Esophagus (tissue), 2 donors: ENCODE measurements around the gene PROX2. TPM values are rescaled to one million over a fixed set of nuclear protein-coding genes. Genes with fewer than 3 reads are reported as not detected.

Experiments used
- H3K27ac ChIP-seq, 2 donors: one replicate each; pipeline ENCODE4 v1.5.1; 2013; ENCODE audit warnings: low read depth in 2 of 2, mild to moderate bottlenecking in 2 of 2, inconsistent platforms in 1 of 2, low read length in 1 of 2, moderate library complexity in 1 of 2
- H3K27me3 ChIP-seq, 2 donors: one replicate each; pipeline ENCODE4 v1.6.1; 2013; ENCODE audit warnings: low read length in 2 of 2, control low read depth in 1 of 2, mild to moderate bottlenecking in 1 of 2; ENCODE audit not compliant: insufficient read depth in 2 of 2, control insufficient read depth in 1 of 2
- H3K36me3 ChIP-seq, 2 donors: one replicate each; pipeline ENCODE4 v1.6.1; 2013; ENCODE audit warnings: low read length in 1 of 2; ENCODE audit not compliant: control insufficient read depth in 2 of 2, insufficient read depth in 2 of 2
- H3K4me1 ChIP-seq, 2 donors: one replicate each; pipeline ENCODE4 v1.6.1; 2013; ENCODE audit warnings: low read length in 1 of 2; ENCODE audit not compliant: control insufficient read depth in 2 of 2, insufficient read depth in 2 of 2
- H3K4me3 ChIP-seq, 2 donors: one replicate each; pipeline ENCODE4 v1.5.1; 2013; ENCODE audit warnings: low read length in 2 of 2, mild to moderate bottlenecking in 2 of 2, low read depth in 1 of 2, moderate library complexity in 1 of 2
- H3K9me3 ChIP-seq, 2 donors: one replicate each; pipeline ENCODE4 v1.6.1; 2013; ENCODE audit warnings: mild to moderate bottlenecking in 2 of 2, low read depth in 1 of 2, low read length in 1 of 2, moderate library complexity in 1 of 2; ENCODE audit not compliant: control insufficient read depth in 2 of 2, insufficient read depth in 1 of 2
- WGBS, 2 donors: extraction: QIAGEN DNeasy Blood & Tissue Kit; methylation state at CpG; one replicate each; pipeline ENCODE4 v1.1.7; 2013; 5-methylcytosine and 5-hydroxymethylcytosine counted together
- polyA plus RNA-seq, 2 donors: library from polyadenylated mRNA; stranded (reverse); fragments of 200-250 nt; gene quantifications; one replicate each; pipeline ENCODE4 v1.2.3, GENCODE V29; 2013
- donor health status: healthy with polysubstance abuse.
- donor health status: Bipolar disorder and iron deficiency.

PROX2 gene
- polyA plus RNA-seq, 2 donors: not detected

GRCh38 chr14:74886001-74886400, 10.1 kb upstream of the PROX2 start:
- WGBS, 2 donors: 67 to 78% methylated on average over 3 of the region's 3 CpGs
- Histone ChIP-seq H3K4me1 (peaks cover 0 to 5% of the 10 kb centered on the region in 2 donors), H3K4me3 (no peak overlapping the region), H3K36me3 (peaks cover 3 to 10% of the 10 kb centered on the region in 2 donors), H3K27ac (no peak overlapping the region), H3K27me3 (no peaks in the 10 kb centered on the region), H3K9me3 (no peaks in the 10 kb centered on the region)

DNA sequence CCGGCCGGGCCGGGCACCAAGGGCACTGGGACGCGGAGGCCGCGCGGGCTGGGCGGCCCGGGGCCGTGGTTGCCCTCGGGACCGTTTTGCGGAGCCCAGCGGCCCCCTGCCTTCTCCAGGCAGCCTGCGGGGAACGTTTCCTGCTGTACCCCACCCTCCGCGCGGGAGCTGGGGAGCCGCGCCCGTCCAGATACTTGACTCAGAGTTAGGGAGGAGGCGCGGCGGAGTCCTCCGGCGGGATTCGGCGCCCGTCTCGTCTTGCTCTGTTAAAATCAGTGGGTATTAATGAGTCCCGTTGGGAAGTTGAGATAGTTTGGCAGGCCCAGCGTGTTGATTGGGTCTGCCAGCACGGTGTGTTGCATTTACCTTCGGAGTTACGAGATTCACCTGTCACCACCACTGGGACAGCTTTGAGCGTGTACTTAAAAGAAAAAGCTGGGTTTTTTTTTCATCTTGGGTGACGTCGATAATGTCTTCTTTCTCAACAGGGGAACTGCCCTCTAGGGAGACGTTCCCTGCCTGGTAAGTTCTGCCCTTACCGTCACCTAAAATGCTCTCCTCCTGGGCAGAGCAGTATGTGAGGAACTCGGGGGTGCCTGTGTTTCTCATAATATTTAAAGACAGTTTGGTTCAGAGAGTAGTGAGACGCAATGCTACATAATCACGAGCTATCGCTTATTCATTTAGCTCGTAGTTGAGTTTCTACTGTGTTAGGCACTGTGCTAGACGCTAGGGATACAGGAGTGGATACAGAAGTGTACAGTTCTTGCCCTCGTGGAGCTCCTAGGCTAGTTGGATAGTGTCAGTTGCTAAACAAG, 6.4 kb upstream of the PROX2 start:
- Histone ChIP-seq H3K36me3 (peaks cover 0 to 3% of the 10 kb centered on the region in 2 donors), H3K9me3 (no peaks in the 10 kb centered on the region), H3K27me3 (no peaks in the 10 kb centered on the region), H3K4me1 (peaks cover 0 to 5% of the 10 kb centered on the region in 2 donors), H3K27ac (peak overlapping the region; percentile 99 to 100), H3K4me3 (peak overlapping the region; percentile 90 to 99)
- 0 to 1% methylated on average over 40 to 49 of the region's 49 CpGs for WGBS, 2 donors

- peak within 1 kb of the TSS; percentile 90 to 99 for H3K4me3 ChIP-seq
- H3K4me1 ChIP-seq: peaks cover 0 to 5% of the 10 kb centered on the region in 2 donors
- WGBS, 2 donors: 0 to 1% methylated on average over 35 to 53 of the region's 53 CpGs
- H3K27ac ChIP-seq: peak within 1 kb of the TSS; percentile 99 to 100
- peaks cover 0 to 3% of the 10 kb centered on the region in 2 donors for H3K36me3 ChIP-seq
- no peaks in the 10 kb centered on the region for H3K27me3 ChIP-seq
- no peaks in the 10 kb centered on the region for H3K9me3 ChIP-seq
Measured at GRCh38 chr14:74881431-74882102, 5.6 kb upstream of the PROX2 start, which contains the start of gene DLST. Gene DLST (plus strand): TSS chr14:74881916. CDS start chr14:74881954, 38 bp downstream.

DNA sequence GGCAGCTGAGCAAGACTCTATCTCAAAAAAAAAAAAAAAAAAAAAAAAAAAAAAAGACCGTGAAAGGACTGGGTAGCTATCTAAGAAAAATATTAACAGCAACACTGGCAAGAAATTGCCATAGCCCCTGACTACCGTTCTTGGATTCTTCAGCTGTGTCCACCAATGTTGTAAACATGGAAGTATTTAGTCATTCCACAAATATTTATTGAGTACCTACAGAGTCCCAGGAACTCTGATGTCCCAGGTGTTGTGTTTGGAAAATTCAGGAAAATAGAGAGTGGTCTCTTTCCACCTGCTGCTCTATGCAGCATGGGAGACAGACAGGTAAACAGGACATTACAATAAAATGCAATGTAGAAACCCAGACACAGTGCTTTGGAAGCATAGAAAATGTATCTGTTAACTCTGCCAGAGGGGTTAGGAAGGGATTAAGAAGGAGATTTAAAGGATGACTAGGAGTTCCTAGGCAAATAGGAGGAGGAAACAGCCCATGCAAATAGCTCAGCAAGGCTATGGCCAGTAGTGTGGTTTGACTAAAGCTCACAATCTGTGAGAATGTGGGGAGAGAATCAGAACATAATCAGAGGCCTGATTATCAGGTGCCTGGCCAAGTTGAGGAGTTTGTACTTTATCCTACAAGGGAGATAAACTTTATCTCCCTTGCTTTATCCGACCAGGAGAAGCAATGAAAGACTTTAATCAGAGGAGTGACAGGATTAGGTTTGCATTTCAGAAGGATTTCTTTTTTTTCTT, 3.7 kb upstream of the PROX2 start:
- 60 to 67% methylated on average over 3 of the region's 3 CpGs for WGBS, 2 donors
- Histone ChIP-seq H3K4me1 (peaks cover 0 to 2% of the 10 kb centered on the region in 2 donors), H3K9me3 (no peaks in the 10 kb centered on the region), H3K27ac (no peak overlapping the region), H3K27me3 (no peaks in the 10 kb centered on the region), H3K36me3 (no peaks in the 10 kb centered on the region), H3K4me3 (no peak overlapping the region)

DNA sequence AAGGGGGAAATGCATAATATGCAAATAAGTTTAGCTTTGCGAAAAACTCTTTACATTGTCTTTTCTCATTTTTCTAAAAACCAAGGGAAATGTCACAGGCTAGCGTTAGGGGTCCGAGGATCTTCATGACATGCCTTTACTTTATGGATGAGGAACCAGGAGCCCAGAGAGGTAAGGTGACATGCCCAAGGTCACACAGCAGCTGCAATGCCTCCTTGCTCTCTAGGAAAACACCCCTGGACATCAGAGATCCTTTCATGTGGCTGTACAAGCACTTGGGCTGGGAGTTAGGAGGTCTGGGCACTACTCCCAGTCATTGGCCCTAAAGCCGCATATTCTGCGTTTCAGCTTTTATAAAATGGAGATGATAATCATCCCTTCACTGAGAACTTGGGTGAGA, 741 bp downstream of the PROX2 start:
- no peaks in the 10 kb centered on the region for H3K36me3 ChIP-seq

GRCh38 chr14:74871819-74872218, 4.1 kb downstream of the PROX2 start:
- no peaks in the 10 kb centered on the region for H3K36me3 ChIP-seq
- no peaks in the 10 kb centered on the region for H3K4me1 ChIP-seq
- H3K4me3 ChIP-seq: no peak overlapping the region
- H3K27ac ChIP-seq: no peak overlapping the region
- H3K9me3 ChIP-seq: no peaks in the 10 kb centered on the region
- no peaks in the 10 kb centered on the region for H3K27me3 ChIP-seq
- 86 to 88% methylated on average over 4 of the region's 4 CpGs for WGBS, 2 donors

More for the DNA sequence above, 741 bp downstream of the PROX2 start:
- WGBS, 2 donors: 92 to 93% methylated on average over 5 of the region's 5 CpGs
- H3K9me3 ChIP-seq: no peaks in the 10 kb centered on the region
- H3K27ac ChIP-seq: no peak overlapping the region
- no peaks in the 10 kb centered on the region for H3K4me1 ChIP-seq
- H3K27me3 ChIP-seq: no peaks in the 10 kb centered on the region
- no peak overlapping the region for H3K4me3 ChIP-seq

- 92 to 93% methylated on average over 8 of the region's 8 CpGs for WGBS, 2 donors
- no peaks in the 10 kb centered on the region for H3K27me3 ChIP-seq
- no peak overlapping the region for H3K27ac ChIP-seq
- H3K36me3 ChIP-seq: no peaks in the 10 kb centered on the region
- H3K4me3 ChIP-seq: no peak overlapping the region
- no peaks in the 10 kb centered on the region for H3K9me3 ChIP-seq
- no peaks in the 10 kb centered on the region for H3K4me1 ChIP-seq
Measured at GRCh38 chr14:74868739-74869138, 7.2 kb downstream of the PROX2 start.

- H3K4me1 ChIP-seq: no peaks in the 10 kb centered on the region
- H3K4me3 ChIP-seq: no peak overlapping the region
- no peaks in the 10 kb centered on the region for H3K36me3 ChIP-seq
- WGBS, 2 donors: 37 to 46% methylated on average over 5 of the region's 5 CpGs
- H3K27me3 ChIP-seq: no peaks in the 10 kb centered on the region
- no peaks in the 10 kb centered on the region for H3K9me3 ChIP-seq
- H3K27ac ChIP-seq: no peak overlapping the region
Measured at GRCh38 chr14:74867673-74868072, 8.3 kb downstream of the PROX2 start.

DNA sequence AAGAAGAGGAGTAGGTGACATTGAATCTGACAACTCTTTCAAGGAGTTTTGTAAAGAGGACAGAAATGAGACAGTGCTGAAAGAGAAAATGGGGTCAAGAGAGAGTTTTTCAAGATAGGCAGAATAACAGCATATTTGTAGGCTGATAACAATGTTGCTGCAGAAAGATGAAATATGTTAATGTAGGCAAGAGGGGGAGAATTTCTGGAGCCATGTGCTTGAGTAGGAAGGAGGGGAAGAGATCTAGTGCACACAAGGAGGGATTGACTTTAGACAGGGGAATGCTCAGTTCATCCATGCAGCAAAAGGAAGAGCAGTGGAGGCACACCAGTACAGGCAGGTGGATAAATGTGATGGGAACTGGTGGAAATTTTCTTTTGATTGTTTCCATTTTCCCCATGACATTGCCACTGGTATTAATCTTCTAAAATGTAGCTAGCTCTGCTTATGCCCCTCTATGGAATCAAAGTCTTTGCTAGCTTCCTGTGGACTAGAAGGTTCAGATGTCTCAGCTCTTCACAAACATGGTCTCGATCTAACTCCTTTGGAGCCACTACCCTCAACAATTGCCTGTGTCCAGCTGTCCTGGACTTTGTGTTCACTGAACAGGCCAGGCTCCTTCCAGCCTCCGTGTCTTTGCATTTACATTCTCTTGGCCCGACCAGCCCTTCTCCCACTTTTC, 9.1 kb downstream of the PROX2 start:
- H3K4me3 ChIP-seq: no peak overlapping the region
- no peak overlapping the region for H3K27ac ChIP-seq
- H3K9me3 ChIP-seq: no peaks in the 10 kb centered on the region
- no peaks in the 10 kb centered on the region for H3K27me3 ChIP-seq
- no peaks in the 10 kb centered on the region for H3K4me1 ChIP-seq
- no peaks in the 10 kb centered on the region for H3K36me3 ChIP-seq
- WGBS, 2 donors: 72 to 80% methylated on average over 3 of the region's 3 CpGs
